Measurements from ENCODE around the gene GRID2.

The GRID2 gene

GRCh38 chr4:93515208-93515607 lies 1211.4 kb downstream of the GRID2 start:
- no peak for TF ChIP-seq CTCF (IDR thresholded peaks at IDR 0.05)

- TF ChIP-seq CTCF (IDR thresholded peaks at IDR 0.05), result no peak
These were observed 1226.1 kb downstream of the GRID2 start for GRCh38 chr4:93529692-93530372.

GRCh38 chr4:93532234-93532633 lies 1228.5 kb downstream of the GRID2 start:
- no peak for TF ChIP-seq CTCF (IDR thresholded peaks at IDR 0.05)

GRCh38 chr4:93540562-93540961 lies 1236.8 kb downstream of the GRID2 start:
- no peak for TF ChIP-seq CTCF (IDR thresholded peaks at IDR 0.05)

- TF ChIP-seq CTCF (IDR thresholded peaks at IDR 0.05), result no peak
These were observed 1258.1 kb downstream of the GRID2 start for GRCh38 chr4:93561842-93562241.

- no peak for TF ChIP-seq CTCF (IDR thresholded peaks at IDR 0.05)
These were observed 1265.0 kb downstream of the GRID2 start for GRCh38 chr4:93568758-93569157.

GRCh38 chr4:93573285-93573684 lies 1269.5 kb downstream of the GRID2 start:
- no peak for TF ChIP-seq CTCF (IDR thresholded peaks at IDR 0.05)

- TF ChIP-seq CTCF (IDR thresholded peaks at IDR 0.05), result no peak
These were observed 1275.2 kb downstream of the GRID2 start for GRCh38 chr4:93578942-93579341.

Measured in LNCAP (cell line).